DND-41 (cell line): ENCODE measurements around the gene NUMA1.

Experiments
- CTCF ChIP-seq: IDR thresholded peaks from 2 replicates; pipeline ENCODE4 v1.5.1; 2012; ENCODE audit warnings: borderline replicate concordance, low read length, moderate library complexity, mild to moderate bottlenecking; ENCODE audit not compliant: poor library complexity, severe bottlenecking; ENCODE audit errors: extremely low read depth
- EZH2 ChIP-seq: IDR thresholded peaks from 3 replicates; pipeline ENCODE4 v1.6.1; 2012; ENCODE audit warnings: borderline replicate concordance, low read depth, mild to moderate bottlenecking, moderate library complexity, low read length, inconsistent platforms; ENCODE audit not compliant: severe bottlenecking

GRCh38 chr11:72037554-72038311 lies 42.6 kb downstream of the NUMA1 start:
- no peak for TF ChIP-seq CTCF
- no peak for TF ChIP-seq EZH2
